ENCODE results near the gene ALG3.

ALG3 gene

GRCh38 chr3:184211297-184211696 lies 37.5 kb downstream of the ALG3 start:
- DNase-seq (ENCODE audit: low spot score in 2 of 2) (no peak), ATAC-seq (ENCODE audit: low read depth) (no peak)
- no peak overlapping the region for H3K4me3 Mint-ChIP-seq
- H3K27ac Mint-ChIP-seq, result no peak overlapping the region
- no peaks in the 10 kb centered on the region for H3K4me1 Mint-ChIP-seq
- H3K36me3 Mint-ChIP-seq, result no peaks in the 10 kb centered on the region
- H3K27me3 Mint-ChIP-seq, result peaks cover 15% of the 10 kb centered on the region
- no peaks in the 10 kb centered on the region for H3K9me3 Mint-ChIP-seq

GRCh38 chr3:184209146-184209923 lies 39.4 kb downstream of the ALG3 start:
- no peaks in the 10 kb centered on the region for H3K36me3 Mint-ChIP-seq
- no peak overlapping the region for H3K27ac Mint-ChIP-seq
- H3K4me1 Mint-ChIP-seq, result no peaks in the 10 kb centered on the region
- H3K9me3 Mint-ChIP-seq, result no peaks in the 10 kb centered on the region
- no peak overlapping the region for H3K4me3 Mint-ChIP-seq
- DNase-seq (ENCODE audit: low spot score in 2 of 2) (no peak), ATAC-seq (ENCODE audit: low read depth) (no peak)
- peaks cover 17% of the 10 kb centered on the region for H3K27me3 Mint-ChIP-seq

- Mint-ChIP-seq H3K4me1 (no peaks in the 10 kb centered on the region), H3K9me3 (no peaks in the 10 kb centered on the region), H3K4me3 (no peak overlapping the region), H3K27me3 (peaks cover 14% of the 10 kb centered on the region), H3K27ac (no peak overlapping the region), H3K36me3 (no peaks in the 10 kb centered on the region)
- DNase-seq (ENCODE audit: low spot score in 2 of 2) (no peak), ATAC-seq (ENCODE audit: low read depth) (no peak)
Observed at GRCh38 chr3:184203526-184203925, 45.2 kb downstream of the ALG3 start.

GRCh38 chr3:184200825-184201224 lies 47.9 kb downstream of the ALG3 start:
- DNase-seq (ENCODE audit: low spot score in 2 of 2) (no peak), ATAC-seq (ENCODE audit: low read depth) (no peak)
- Mint-ChIP-seq H3K36me3 (no peaks in the 10 kb centered on the region), H3K9me3 (no peaks in the 10 kb centered on the region), H3K27ac (no peak overlapping the region), H3K4me1 (no peaks in the 10 kb centered on the region), H3K4me3 (no peak overlapping the region), H3K27me3 (peaks cover 6% of the 10 kb centered on the region)

GRCh38 chr3:184198509-184198908 lies 50.3 kb downstream of the ALG3 start:
- Mint-ChIP-seq H3K36me3 (peaks cover 9% of the 10 kb centered on the region), H3K9me3 (no peaks in the 10 kb centered on the region), H3K4me1 (no peaks in the 10 kb centered on the region), H3K27me3 (no peaks in the 10 kb centered on the region), H3K27ac (no peak overlapping the region), H3K4me3 (no peak overlapping the region)
- DNase-seq (ENCODE audit: low spot score in 2 of 2) (no peak), ATAC-seq (ENCODE audit: low read depth) (no peak)

GRCh38 chr3:184196536-184196935 lies 52.2 kb downstream of the ALG3 start:
- Mint-ChIP-seq H3K36me3 (peaks cover 20% of the 10 kb centered on the region), H3K27ac (no peak overlapping the region), H3K9me3 (no peaks in the 10 kb centered on the region), H3K4me1 (no peaks in the 10 kb centered on the region), H3K27me3 (no peaks in the 10 kb centered on the region), H3K4me3 (no peak overlapping the region)
- DNase-seq (ENCODE audit: low spot score in 2 of 2), result no peak
- no peak for ATAC-seq (ENCODE audit: low read depth)

GRCh38 chr3:184193991-184194539 lies 54.7 kb downstream of the ALG3 start:
- Mint-ChIP-seq H3K27me3 (no peaks in the 10 kb centered on the region), H3K4me1 (peaks cover 3% of the 10 kb centered on the region), H3K4me3 (no peak overlapping the region), H3K36me3 (peaks cover 27% of the 10 kb centered on the region), H3K9me3 (no peaks in the 10 kb centered on the region), H3K27ac (no peak overlapping the region)
- no peak for DNase-seq (ENCODE audit: low spot score in 2 of 2)
- no peak for ATAC-seq (ENCODE audit: low read depth)

GRCh38 chr3:184192889-184193288 lies 55.9 kb downstream of the ALG3 start:
- Mint-ChIP-seq H3K36me3 (peaks cover 27% of the 10 kb centered on the region), H3K4me3 (no peak overlapping the region), H3K27me3 (no peaks in the 10 kb centered on the region), H3K27ac (no peak overlapping the region), H3K4me1 (peaks cover 10% of the 10 kb centered on the region), H3K9me3 (no peaks in the 10 kb centered on the region)
- DNase-seq (ENCODE audit: low spot score in 2 of 2) (no peak), ATAC-seq (ENCODE audit: low read depth) (no peak)
